IMR-90 (cell line): Measurements from ENCODE around the gene FAF1. TPM values are rescaled to one million over a fixed set of nuclear protein-coding genes. Genes with fewer than 3 reads are reported as not detected.

Experiments used
- ATAC-seq: fragments of 200-7000 bp; cut with Tn5 transposase; 2 replicates; pipeline ENCODE4 v1.9.1; 2020; ENCODE audit warnings: low read depth, mild to moderate bottlenecking, moderate library complexity
- BruUV-seq: library from RNA; stranded (reverse); fragments of 400-500 nt; replicated peaks from 2 replicates; lab custom pipeline; 2021; lab: Mats Ljungman, UMichigan
- CTCF ChIA-PET: fragments of 300-600 bp; formaldehyde crosslinking; extraction: SDS; loops from one replicate; lab custom pipeline; 2021; ENCODE audit warnings: antibody characterized with exemption; lab: Yijun Ruan, JAX
- POLR2A ChIA-PET: fragments of 300-600 bp; sonication (Branson Sonifier 250); formaldehyde crosslinking; loops from one replicate; lab custom pipeline; 2022; ENCODE audit warnings: antibody characterized with exemption; ENCODE audit not compliant: unreplicated experiment; lab: Charles Lee
- DNase-seq: peaks from one replicate; pipeline ENCODE4 v3.0.0; 2013
- H2AFZ ChIP-seq: replicated peaks from 2 replicates; pipeline ENCODE3; 2013; ENCODE audit warnings: low read length, mild to moderate bottlenecking; ENCODE audit not compliant: poor library complexity
- H2AK5ac ChIP-seq: 2 replicates; pipeline ENCODE4 v1.6.1; 2013; ENCODE audit warnings: low read depth, low read length, inconsistent platforms
- H2AK9ac ChIP-seq: replicated peaks from 2 replicates; pipeline ENCODE3; 2013; ENCODE audit warnings: mild to moderate bottlenecking, low read depth, low read length, moderate library complexity; ENCODE audit not compliant: poor library complexity
- H2BK120ac ChIP-seq: 2 replicates; pipeline ENCODE4 v1.6.1; 2013; ENCODE audit warnings: low read depth, low read length, inconsistent platforms
- H2BK15ac ChIP-seq: 3 replicates; pipeline ENCODE4 v1.6.1; 2013; ENCODE audit warnings: low read depth, low read length, inconsistent platforms
- H2BK20ac ChIP-seq: 2 replicates; pipeline ENCODE4 v1.6.1; 2013; ENCODE audit warnings: low read depth, mild to moderate bottlenecking, inconsistent platforms, low read length, moderate library complexity
- H2BK5ac ChIP-seq: 2 replicates; pipeline ENCODE4 v1.6.1; 2013; ENCODE audit warnings: mild to moderate bottlenecking, low read depth, low read length, inconsistent platforms; ENCODE audit not compliant: poor library complexity, severe bottlenecking
- H3K14ac ChIP-seq: replicated peaks from 2 replicates; pipeline ENCODE4 v1.6.1; 2013; ENCODE audit warnings: low read depth, low read length, inconsistent platforms
- H3K18ac ChIP-seq: 2 replicates; pipeline ENCODE4 v1.6.1; 2013; ENCODE audit warnings: low read depth, low read length, control low read depth
- H3K23ac ChIP-seq: 2 replicates; pipeline ENCODE4 v1.6.1; 2013; ENCODE audit warnings: low read depth, low read length, inconsistent platforms
- H3K27ac ChIP-seq: 2 replicates; pipeline ENCODE4 v1.5.1; 2013; ENCODE audit warnings: mild to moderate bottlenecking, control low read depth, low read length; ENCODE audit not compliant: insufficient read depth
- H3K27me3 ChIP-seq: 2 replicates; pipeline ENCODE4 v1.6.1; 2013; ENCODE audit warnings: low read length; ENCODE audit not compliant: control insufficient read depth, insufficient read depth
- H3K36me3 ChIP-seq: 2 replicates; pipeline ENCODE4 v1.6.1; 2013; ENCODE audit warnings: low read length, mixed read lengths; ENCODE audit not compliant: control insufficient read depth, insufficient read depth
- H3K4ac ChIP-seq: 2 replicates; pipeline ENCODE4 v1.6.1; 2013; ENCODE audit warnings: low read depth, low read length, inconsistent platforms
- H3K4me1 ChIP-seq: 2 replicates; pipeline ENCODE4 v1.6.1; 2013; ENCODE audit warnings: low read length, mixed read lengths; ENCODE audit not compliant: control insufficient read depth, insufficient read depth
- H3K4me2 ChIP-seq: 2 replicates; pipeline ENCODE4 v1.6.1; 2013; ENCODE audit warnings: low read depth, mild to moderate bottlenecking, control low read depth, low read length, moderate library complexity
- H3K4me3 ChIP-seq: 2 replicates; pipeline ENCODE4 v1.5.1; 2013; ENCODE audit warnings: low read depth, mild to moderate bottlenecking, control low read depth, low read length, moderate library complexity; ENCODE audit not compliant: insufficient read depth
- H3K56ac ChIP-seq: 2 replicates; pipeline ENCODE4 v1.6.1; 2013; ENCODE audit warnings: low read length, inconsistent platforms; ENCODE audit not compliant: insufficient read depth; ENCODE audit errors: extremely low read depth
- H3K79me1 ChIP-seq, 2 experiments: 2 replicates each; pipeline ENCODE4 v1.6.1; 2013; ENCODE audit warnings: low read length in 2 of 2, inconsistent platforms in 1 of 2, low read depth in 1 of 2
- H3K9ac ChIP-seq: 2 replicates; pipeline ENCODE4 v1.6.1; 2013; ENCODE audit warnings: low read depth, low read length, control low read depth
- H3K9me1 ChIP-seq: 2 replicates; pipeline ENCODE4 v1.6.1; 2013; ENCODE audit warnings: low read length, inconsistent platforms; ENCODE audit not compliant: insufficient read depth
- H3K9me3 ChIP-seq: 2 replicates; pipeline ENCODE4 v1.6.1; 2013; ENCODE audit warnings: low read length; ENCODE audit not compliant: control insufficient read depth, insufficient read depth
- H4K20me1 ChIP-seq: 2 replicates; pipeline ENCODE4 v1.6.1; 2013; ENCODE audit warnings: low read length, inconsistent platforms; ENCODE audit not compliant: insufficient read depth
- H4K5ac ChIP-seq: 2 replicates; pipeline ENCODE4 v1.6.1; 2013; ENCODE audit warnings: mild to moderate bottlenecking, low read depth, low read length, control low read depth
- H4K8ac ChIP-seq, 2 experiments: 2 replicates each; pipeline ENCODE4 v1.6.1; 2013; ENCODE audit warnings: low read depth in 2 of 2, low read length in 2 of 2, control low read depth in 1 of 2, inconsistent platforms in 1 of 2
- H4K91ac ChIP-seq: 2 replicates; pipeline ENCODE4 v1.6.1; 2013; ENCODE audit warnings: low read depth, low read length, inconsistent platforms; ENCODE audit not compliant: insufficient read depth
- BHLHE40 ChIP-seq: fragments of 150-350 bp; IDR thresholded peaks from 2 replicates; pipeline ENCODE4 v1.6.1; 2016; ENCODE audit warnings: mild to moderate bottlenecking, low read depth, low read length
- CHD1 ChIP-seq: IDR thresholded peaks from 2 replicates; pipeline ENCODE4 v1.6.1; 2012; ENCODE audit warnings: low read depth, low read length, improper control_type of control experiment
- CTCF ChIP-seq: conservative IDR thresholded peaks from 2 replicates; pipeline ENCODE4 v1.5.1; 2012; ENCODE audit warnings: mild to moderate bottlenecking, low read depth, low read length, improper control_type of control experiment
- MAFK ChIP-seq: IDR thresholded peaks from 2 replicates; pipeline ENCODE4 v1.6.1; 2012; ENCODE audit warnings: low read depth, low read length, improper control_type of control experiment
- MAZ ChIP-seq: IDR thresholded peaks from 2 replicates; pipeline ENCODE4 v1.6.1; 2012; ENCODE audit warnings: low read depth, mild to moderate bottlenecking, low read length, improper control_type of control experiment, moderate library complexity, borderline replicate concordance
- NFE2L2 ChIP-seq: fragments of 150-350 bp; IDR thresholded peaks from 2 replicates; pipeline ENCODE4 v1.6.1; 2016; ENCODE audit warnings: low read depth, mild to moderate bottlenecking, low read length
- POLR2A ChIP-seq: IDR thresholded peaks from 2 replicates; pipeline ENCODE4 v1.6.1; 2012; ENCODE audit warnings: mild to moderate bottlenecking, low read depth, low read length
- RFX5 ChIP-seq: IDR thresholded peaks from 2 replicates; pipeline ENCODE4 v1.8.0; 2012; ENCODE audit warnings: low read depth, mild to moderate bottlenecking, low read length, moderate library complexity
- WGBS, 2 experiments: methylation state at CpG; one replicate each; pipeline versions ENCODE4 v1.1.5 to v1.1.7; 2013; ENCODE audit warnings: missing lambda C conversion rate in 2 of 2; ENCODE audit not compliant: insufficient read length in 1 of 2; ENCODE audit errors: extremely low coverage in 2 of 2; 5-methylcytosine and 5-hydroxymethylcytosine counted together
- dilution Hi-C: fragments of 300-500 bp; cut with HindIII; formaldehyde crosslinking; loops from one replicate; pipeline ENCODE4 v1.14.3; 2018; ENCODE audit warnings: low sequenced_read_pairs; ENCODE audit not compliant: unreplicated experiment
- in situ Hi-C: fragments of 300-500 bp; cut with MboI; formaldehyde crosslinking; loops from 3 replicates; pipeline ENCODE4 v1.14.3; 2019; ENCODE audit warnings: low sequenced_read_pairs, inconsistent platforms, mixed read lengths
- intact Hi-C: fragments of 100-400 bp; cut with micrococcal nuclease; formaldehyde crosslinking; loops from 2 replicates; pipeline ENCODE4 v1.10.0; 2022
- polyA plus RNA-seq, 3 experiments: library from polyadenylated mRNA; depleted of rRNA; stranded (reverse); fragments of >200 nt; gene quantifications; 2 replicates each; pipeline ENCODE4 v1.2.3, GENCODE V29; 2012; ENCODE audit warnings: low replicate concordance in 1 of 3
- total RNA-seq: library from RNA; depleted of rRNA; stranded (reverse); fragments of >200 nt; gene quantifications from 2 replicates; pipeline ENCODE4 v1.2.3, GENCODE V29; 2012
- TF ChIP-seq, protein P1 (sequence below): fragments of 150-350 bp; IDR thresholded peaks from 2 replicates; pipeline ENCODE4 v1.6.1; 2016; ENCODE audit warnings: low read depth, mild to moderate bottlenecking, low read length, moderate library complexity, borderline replicate concordance
- TF ChIP-seq, protein P2 (sequence below): fragments of 150-350 bp; IDR thresholded peaks from 2 replicates; pipeline ENCODE4 v1.6.1; 2017; ENCODE audit warnings: mild to moderate bottlenecking, antibody characterized with exemption, low read length, low read depth

Gene FAF1
- total and polyA plus RNA-seq, 2 of the 4 experiments (the other 2 are of a cell fraction), result 18.8 to 72.9 TPM

DNA sequence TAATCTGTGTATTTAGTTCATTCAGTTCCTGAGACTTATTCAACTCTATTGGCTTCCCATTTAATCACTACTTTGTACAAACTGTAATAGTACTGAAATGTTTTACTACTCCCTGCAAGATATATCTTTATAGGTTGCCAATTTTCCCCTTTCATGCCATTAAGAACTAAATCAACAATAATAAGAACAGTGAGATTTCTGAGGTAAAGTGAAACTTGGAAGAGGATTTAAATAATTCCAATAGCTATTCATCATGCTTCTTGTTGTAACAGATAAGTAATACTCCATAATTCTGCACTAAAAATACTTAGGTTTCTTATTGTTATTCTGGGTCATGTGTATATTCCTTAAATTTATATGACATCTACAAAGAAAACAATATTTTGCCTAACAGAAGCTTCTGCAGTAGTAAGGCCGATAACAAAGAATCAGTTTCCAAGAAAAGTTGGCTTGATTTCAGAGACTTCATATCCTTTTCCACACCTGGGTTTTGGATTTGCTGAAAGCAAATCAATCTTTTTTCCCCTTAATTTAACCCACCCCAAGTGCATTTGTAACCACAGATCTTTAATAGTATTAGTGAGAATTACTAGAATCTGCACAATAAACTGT is 258.3 kb downstream of the FAF1 start:
- Histone ChIP-seq H3K79me1 (no peaks in the 10 kb centered on the region; a peak in 2 of 4 replicates), H4K20me1 (no peaks in the 10 kb centered on the region), H2AK9ac (no peak overlapping the region), H2BK20ac (no peak overlapping the region), H4K91ac (no peak overlapping the region), H3K36me3 (no peaks in the 10 kb centered on the region), H3K4me2 (no peak overlapping the region), H3K23ac (no peak overlapping the region), H4K8ac (no peak overlapping the region), H3K18ac (no peak overlapping the region), H3K4ac (no peak overlapping the region), H2BK15ac (no peak overlapping the region), H3K4me3 (no peak overlapping the region), H3K14ac (no peak overlapping the region), H2BK120ac (no peak overlapping the region), H3K56ac (no peak overlapping the region), H4K5ac (no peak overlapping the region), H2AFZ (no peak overlapping the region), H2BK5ac (no peak overlapping the region), H3K9ac (no peak overlapping the region), H3K4me1 (peaks cover 5% of the 10 kb centered on the region; the same call in 1 of the 2 replicates), H3K9me1 (no peaks in the 10 kb centered on the region), H3K27me3 (no peaks in the 10 kb centered on the region), H2AK5ac (no peak overlapping the region), H3K9me3 (no peaks in the 10 kb centered on the region), H3K27ac (no peak overlapping the region)
- in situ Hi-C loops, result loop anchor here (10.0 kb wide), 1 partner anchor 77 kb away; no protein-coding TSS in a partner anchor
- intact Hi-C loops, result no loop called here
- POLR2A ChIA-PET, result no interaction called here
- dilution Hi-C loops, result no loop called here
- DNase-seq (no peak), ATAC-seq (no peak)
- CTCF ChIA-PET, result interaction anchor here (0.6 kb wide), 1 partner anchor 32 kb away, joined by 4 read pairs; no protein-coding TSS in a partner anchor
- no CpG with 5 or more reads among the region's 1 CpG for WGBS, 2 experiments
- no TSS peak for BruUV-seq
- TF ChIP-seq BHLHE40, result no peak
- no peak for TF ChIP-seq RFX5
- no peak for TF ChIP-seq NFE2L2
- no peak for TF ChIP-seq CTCF
- TF ChIP-seq MAZ, result no peak
- TF ChIP-seq, protein P1, sequence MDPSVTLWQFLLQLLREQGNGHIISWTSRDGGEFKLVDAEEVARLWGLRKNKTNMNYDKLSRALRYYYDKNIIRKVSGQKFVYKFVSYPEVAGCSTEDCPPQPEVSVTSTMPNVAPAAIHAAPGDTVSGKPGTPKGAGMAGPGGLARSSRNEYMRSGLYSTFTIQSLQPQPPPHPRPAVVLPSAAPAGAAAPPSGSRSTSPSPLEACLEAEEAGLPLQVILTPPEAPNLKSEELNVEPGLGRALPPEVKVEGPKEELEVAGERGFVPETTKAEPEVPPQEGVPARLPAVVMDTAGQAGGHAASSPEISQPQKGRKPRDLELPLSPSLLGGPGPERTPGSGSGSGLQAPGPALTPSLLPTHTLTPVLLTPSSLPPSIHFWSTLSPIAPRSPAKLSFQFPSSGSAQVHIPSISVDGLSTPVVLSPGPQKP, result no peak
- TF ChIP-seq, protein P2, sequence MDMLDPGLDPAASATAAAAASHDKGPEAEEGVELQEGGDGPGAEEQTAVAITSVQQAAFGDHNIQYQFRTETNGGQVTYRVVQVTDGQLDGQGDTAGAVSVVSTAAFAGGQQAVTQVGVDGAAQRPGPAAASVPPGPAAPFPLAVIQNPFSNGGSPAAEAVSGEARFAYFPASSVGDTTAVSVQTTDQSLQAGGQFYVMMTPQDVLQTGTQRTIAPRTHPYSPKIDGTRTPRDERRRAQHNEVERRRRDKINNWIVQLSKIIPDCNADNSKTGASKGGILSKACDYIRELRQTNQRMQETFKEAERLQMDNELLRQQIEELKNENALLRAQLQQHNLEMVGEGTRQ, result no peak
- TF ChIP-seq POLR2A, result no peak
- no peak for TF ChIP-seq CHD1
- TF ChIP-seq MAFK, result no peak
